Mucosa of gallbladder (tissue), 1 donor: ENCODE measurements around the gene FAM209B. TPM values are rescaled to one million over a fixed set of nuclear protein-coding genes. Genes with fewer than 3 reads are reported as not detected.
"Not testable (repeated sequence)": the region's sequence is repeated elsewhere in the genome, so short reads cannot be mapped to it uniquely, and the experiment has no call there.

ENCODE experiments used
- DNase-seq: peaks from one replicate; pipeline ENCODE4 v3.0.0-alpha.2; 2020; ENCODE audit warnings: low spot score
- total RNA-seq: library from RNA; stranded (reverse); gene quantifications from one replicate; pipeline ENCODE4 v1.2.1, GENCODE V29; 2021
- donor health status: DM: no; HTN: no; CAD: no.

FAM209B gene
- 0.32 TPM for total RNA-seq

GRCh38 chr20:56532946-56533345, at the start of gene FAM209B:
TSS of gene FAM209B (plus strand) at chr20:56533246. CDS start at chr20:56533342, 96 bp downstream.
- DNase-seq, result not testable (repeated sequence)

GRCh38 chr20:56483970-56484369, 49.1 kb upstream of the FAM209B start:
- DNase-seq, result no peak

GRCh38 chr20:56487216-56487615, 45.8 kb upstream of the FAM209B start:
- no peak for DNase-seq

GRCh38 chr20:56488566-56488965, 44.5 kb upstream of the FAM209B start:
- DNase-seq, result no peak

- no peak for DNase-seq
Observed at GRCh38 chr20:56501116-56501515, 31.9 kb upstream of the FAM209B start.

- DNase-seq, result no peak
Observed at GRCh38 chr20:56503916-56504315, 29.1 kb upstream of the FAM209B start.

GRCh38 chr20:56504373-56505005, 28.6 kb upstream of the FAM209B start:
- no peak for DNase-seq

- no peak for DNase-seq
Observed at GRCh38 chr20:56506103-56506502, 26.9 kb upstream of the FAM209B start.

GRCh38 chr20:56511926-56512325, 21.1 kb upstream of the FAM209B start:
- DNase-seq, result no peak

- no peak for DNase-seq
Observed at GRCh38 chr20:56513161-56514150, 19.6 kb upstream of the FAM209B start.

- DNase-seq, result no peak
Observed at GRCh38 chr20:56516631-56517030, 16.4 kb upstream of the FAM209B start.

GRCh38 chr20:56517211-56517610, 15.8 kb upstream of the FAM209B start:
- no peak for DNase-seq

- no peak for DNase-seq
Observed at GRCh38 chr20:56517641-56518040, 15.4 kb upstream of the FAM209B start.

- no peak for DNase-seq
Observed at GRCh38 chr20:56518126-56518525, 14.9 kb upstream of the FAM209B start.

- DNase-seq, result no peak
Observed at GRCh38 chr20:56518721-56519398, 14.2 kb upstream of the FAM209B start.

GRCh38 chr20:56519551-56519950, 13.5 kb upstream of the FAM209B start:
- no peak for DNase-seq

GRCh38 chr20:56520180-56520579, 12.9 kb upstream of the FAM209B start:
- no peak for DNase-seq

- DNase-seq, result not testable (repeated sequence)
Observed at GRCh38 chr20:56520746-56521354, 12.2 kb upstream of the FAM209B start.

- no peak for DNase-seq
Observed at GRCh38 chr20:56522311-56522710, 10.7 kb upstream of the FAM209B start.

- not testable (repeated sequence) for DNase-seq
Observed at GRCh38 chr20:56524444-56524843, 8.6 kb upstream of the FAM209B start, which contains the start of gene FAM209A. TSS of gene FAM209A (plus strand) at chr20:56524744. CDS start at chr20:56524809, 65 bp downstream.

- no peak for DNase-seq
Observed at GRCh38 chr20:56527521-56527920, 5.5 kb upstream of the FAM209B start.

GRCh38 chr20:56537997-56538396, 5.0 kb downstream of the FAM209B start:
- DNase-seq, result no peak
